Left forelimb (tissue), 1 donor: ENCODE results near the gene SMARCD1.

Experiments used
- DNase-seq: peaks from one replicate; pipeline ENCODE4 v3.0.0-alpha.2; 2018; ENCODE audit warnings: low spot score

SMARCD1 gene

DNA sequence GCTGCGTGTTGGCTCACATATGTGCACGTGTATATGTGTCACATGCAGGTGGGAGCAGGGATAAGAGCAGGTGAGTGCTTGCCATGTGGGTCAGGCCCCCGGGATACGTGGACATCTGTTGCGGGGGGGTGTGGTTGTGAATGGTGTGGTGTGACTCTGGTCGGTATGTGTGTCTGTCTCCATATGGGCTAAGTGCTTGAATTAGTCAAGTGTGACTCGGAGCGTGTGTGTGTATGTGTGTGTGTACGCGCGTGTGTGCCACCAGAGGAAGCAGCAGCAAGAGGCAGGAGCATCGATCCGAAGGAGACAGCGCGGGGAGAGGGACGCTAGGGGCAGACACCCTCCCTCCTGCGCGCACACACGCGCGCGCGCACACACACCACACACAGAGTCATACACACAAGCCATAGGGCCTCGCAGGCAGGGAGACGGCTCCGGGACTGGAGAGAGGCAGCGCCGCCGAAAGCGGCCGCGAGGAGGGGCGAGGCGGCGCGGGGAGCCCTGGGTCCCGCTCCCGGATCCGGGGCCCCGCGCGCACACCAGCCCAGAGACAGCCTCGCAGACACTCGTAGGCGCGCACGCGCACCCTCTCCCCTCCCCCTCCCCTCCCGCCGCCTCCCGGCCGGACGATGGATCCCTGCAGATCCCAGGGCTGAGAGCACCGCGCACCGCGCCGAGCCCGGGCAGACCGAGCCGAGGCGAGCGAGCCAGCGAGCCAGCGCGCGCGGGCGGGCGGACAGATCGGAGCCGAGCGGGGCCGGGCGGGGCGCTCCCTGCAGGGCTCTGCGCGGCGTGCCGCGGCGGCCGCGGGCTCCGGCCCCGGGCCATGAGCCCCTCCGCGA, 27.9 kb upstream of the SMARCD1 start, which contains the start of gene ASIC1:
TSS of gene ASIC1 (plus strand) at position 597 of the 842 bp plus-strand sequence. CDS start 1,171 bp downstream, outside the sequence.
- peak; percentile 87 for DNase-seq

GRCh38 chr12:50057896-50058670, 27.1 kb upstream of the SMARCD1 start:
- no peak for DNase-seq

GRCh38 chr12:50058743-50059312, 26.3 kb upstream of the SMARCD1 start:
- no peak for DNase-seq

GRCh38 chr12:50059440-50060119, 25.6 kb upstream of the SMARCD1 start:
- DNase-seq, result no peak

DNA sequence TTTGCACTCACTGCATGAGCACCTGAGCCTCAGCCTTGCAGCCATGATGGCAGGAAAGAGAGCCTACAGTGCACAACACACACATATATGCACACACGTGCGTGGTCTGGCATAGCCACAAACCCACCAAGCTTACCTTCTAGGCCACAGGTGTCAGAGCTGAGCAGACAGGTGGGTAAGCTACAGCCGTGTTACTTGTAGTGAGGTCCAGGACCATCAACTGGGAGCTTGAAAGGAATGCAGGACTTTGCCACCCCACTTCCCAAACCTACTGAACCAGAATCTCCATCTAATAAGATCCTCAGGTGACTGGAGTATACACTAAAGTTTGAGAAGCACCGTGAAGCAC, 25.0 kb upstream of the SMARCD1 start:
- no peak for DNase-seq

GRCh38 chr12:50061171-50061570, 24.0 kb upstream of the SMARCD1 start:
- no peak for DNase-seq

DNA sequence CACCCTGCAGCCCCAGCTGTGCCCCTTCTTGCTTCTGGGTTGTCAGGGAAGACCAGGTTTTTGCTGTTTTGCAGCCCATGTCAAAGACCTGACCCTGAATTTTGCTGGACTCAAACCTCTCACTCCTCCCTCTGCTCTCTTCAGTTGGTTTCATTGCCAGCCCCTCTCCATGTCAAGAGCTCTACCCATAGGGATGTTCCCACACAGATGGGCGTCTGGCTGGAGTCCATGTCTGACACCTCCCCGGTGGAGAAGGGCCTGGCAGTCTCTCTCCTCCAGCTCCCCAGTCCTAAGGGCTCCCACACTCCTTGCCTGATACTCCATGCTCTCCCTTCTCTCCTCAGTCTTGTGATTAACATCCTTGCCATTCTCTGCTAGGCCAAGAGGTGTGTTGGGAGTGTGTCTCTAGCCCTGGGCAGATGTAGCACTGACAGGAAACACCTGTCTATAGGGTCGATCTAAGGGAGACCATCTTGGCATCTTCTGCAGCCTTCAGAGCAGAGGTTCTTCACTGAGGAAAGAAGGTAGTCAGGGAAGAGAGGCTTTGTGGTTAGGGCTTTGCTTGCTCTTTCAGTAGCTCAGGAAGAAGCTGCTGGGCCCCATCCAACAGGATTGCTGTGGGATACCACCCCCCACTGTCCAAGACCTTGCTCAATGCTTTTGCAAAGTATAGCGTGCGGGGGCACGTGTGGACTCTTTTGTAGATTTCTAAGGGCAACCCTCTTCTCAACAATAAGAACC, 23.0 kb upstream of the SMARCD1 start:
- no peak for DNase-seq

DNA sequence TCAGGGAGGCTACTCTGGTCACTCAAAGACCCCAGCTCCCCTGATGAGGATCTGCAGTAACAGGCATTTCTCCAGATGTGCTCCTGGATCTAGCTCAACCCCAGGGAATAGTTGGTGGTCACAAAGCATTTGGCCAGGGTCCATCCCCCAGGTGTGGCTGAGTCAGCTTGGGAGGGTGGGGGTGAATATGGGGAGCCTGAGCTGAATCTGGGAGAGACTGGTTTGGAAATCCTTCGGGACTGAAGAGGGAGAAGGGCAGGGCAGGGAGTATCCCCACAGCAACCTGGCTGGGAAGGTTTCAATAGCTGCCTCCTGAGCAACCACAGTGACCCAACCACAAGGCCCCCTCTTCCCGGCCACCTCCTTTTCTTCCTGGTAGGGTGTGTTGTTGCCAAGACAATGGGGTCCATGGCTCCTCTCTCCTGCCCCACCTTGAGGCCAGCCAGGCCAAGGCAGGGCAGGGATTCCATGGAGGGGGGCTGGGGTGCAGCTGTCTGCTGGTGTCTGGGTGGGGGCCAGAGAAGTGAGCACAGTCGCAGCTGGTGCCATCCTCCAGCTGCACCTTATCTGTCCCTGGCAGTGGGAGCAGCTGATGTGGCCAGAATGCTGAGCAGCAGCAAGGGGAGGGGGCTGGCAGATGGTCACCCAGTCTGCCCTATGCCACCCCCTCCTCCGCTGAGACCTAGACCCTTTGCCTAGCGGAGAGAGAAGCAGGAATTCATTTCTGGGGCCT, 22.2 kb upstream of the SMARCD1 start:
- DNase-seq, result no peak

GRCh38 chr12:50065726-50066310, 19.3 kb upstream of the SMARCD1 start:
- no peak for DNase-seq

DNA sequence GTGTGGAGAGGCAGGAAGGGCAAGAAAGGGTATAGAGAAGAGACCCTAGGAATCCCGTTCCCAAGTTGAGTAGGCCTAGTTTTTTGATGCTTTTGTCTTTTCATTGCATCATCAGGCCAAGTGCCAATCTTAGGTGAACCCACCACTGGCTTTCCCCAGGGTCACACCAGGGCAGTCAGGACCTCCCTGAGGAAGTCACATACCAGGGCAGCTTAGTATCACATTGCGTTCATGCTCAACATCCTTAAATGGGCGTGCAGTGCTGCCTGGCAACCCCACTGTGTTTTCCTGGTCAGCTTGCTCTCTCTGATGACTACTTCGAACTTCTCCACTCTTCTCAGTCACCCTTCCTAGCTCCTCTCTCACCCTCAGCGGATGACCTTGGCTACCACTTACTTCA, 18.7 kb upstream of the SMARCD1 start:
- DNase-seq, result no peak

DNA sequence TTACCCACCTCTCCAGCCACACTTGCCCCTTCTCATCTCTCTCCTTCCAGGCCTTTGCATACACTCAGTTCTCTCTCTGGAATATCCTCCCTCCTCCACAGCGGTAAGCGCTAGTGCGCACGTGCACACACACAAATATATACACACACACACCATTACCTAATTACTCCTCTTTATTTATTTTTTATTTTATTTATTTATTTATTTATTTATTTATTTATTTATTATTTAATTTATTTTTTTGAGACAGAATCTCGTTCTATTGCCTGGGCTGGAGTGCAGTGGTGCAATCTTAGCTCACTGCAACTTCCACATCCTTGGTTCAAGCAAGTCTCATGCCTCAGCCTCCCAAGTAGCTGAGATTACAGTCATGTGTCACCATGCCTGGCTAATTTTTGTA, 16.1 kb upstream of the SMARCD1 start:
- no peak for DNase-seq

DNA sequence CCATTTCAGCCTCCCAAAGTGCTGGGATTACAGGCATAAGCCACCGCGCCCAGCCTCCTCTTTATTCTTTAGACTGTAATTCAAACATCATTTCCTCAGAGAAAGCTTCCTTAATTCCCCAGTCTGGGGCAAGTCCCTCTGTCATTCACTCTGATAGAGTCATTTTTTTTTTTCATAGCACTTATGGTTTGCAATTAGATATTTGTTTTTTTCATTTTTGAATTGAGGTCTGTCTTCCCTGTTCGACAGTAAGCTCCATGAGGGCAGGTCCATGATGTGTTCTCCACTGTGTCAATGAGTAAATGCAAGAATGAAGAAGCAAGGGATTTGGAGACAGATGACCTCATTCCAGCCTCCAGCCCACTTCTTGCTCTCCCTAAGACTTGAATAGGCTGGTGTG, 15.6 kb upstream of the SMARCD1 start:
- no peak for DNase-seq

DNA sequence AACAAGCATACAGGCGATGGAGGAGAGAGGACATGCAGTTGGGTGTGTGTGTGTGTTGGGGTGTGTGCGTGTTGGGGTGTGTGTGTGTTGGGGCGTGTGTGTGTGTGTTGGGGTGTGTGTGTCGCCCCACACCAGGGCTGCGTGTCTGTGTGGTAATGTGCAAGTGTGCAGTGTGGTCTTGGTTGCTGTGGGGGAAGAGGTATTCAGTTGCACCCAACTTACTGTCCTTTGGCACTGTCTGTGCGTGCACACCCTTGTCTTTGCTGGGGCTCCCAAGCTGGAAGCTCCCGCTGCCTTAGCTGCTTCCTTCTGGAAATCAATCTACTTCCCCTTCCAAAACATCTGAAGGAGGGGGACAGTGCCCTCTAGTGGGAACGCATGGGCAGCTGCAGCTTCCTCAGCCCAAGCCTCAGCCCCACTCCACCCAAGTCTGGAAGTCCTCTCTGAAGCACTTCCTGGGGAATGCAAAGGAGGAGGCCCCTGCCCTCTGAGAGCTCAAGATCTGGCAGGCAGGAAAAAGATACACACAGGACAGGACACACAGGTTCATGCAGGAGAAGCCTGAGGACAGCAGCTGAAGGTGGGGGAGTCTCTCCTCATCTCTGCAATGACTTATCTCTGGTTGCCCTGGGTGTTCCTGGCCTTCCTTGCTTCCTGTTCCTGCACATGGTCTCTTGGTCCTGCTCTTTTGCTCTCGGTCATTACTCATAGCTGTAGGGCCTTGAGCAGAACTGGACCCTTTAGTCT, 14.7 kb upstream of the SMARCD1 start:
- DNase-seq, result peak; percentile 86

GRCh38 chr12:50072198-50072907, 12.8 kb upstream of the SMARCD1 start:
- no peak for DNase-seq

DNA sequence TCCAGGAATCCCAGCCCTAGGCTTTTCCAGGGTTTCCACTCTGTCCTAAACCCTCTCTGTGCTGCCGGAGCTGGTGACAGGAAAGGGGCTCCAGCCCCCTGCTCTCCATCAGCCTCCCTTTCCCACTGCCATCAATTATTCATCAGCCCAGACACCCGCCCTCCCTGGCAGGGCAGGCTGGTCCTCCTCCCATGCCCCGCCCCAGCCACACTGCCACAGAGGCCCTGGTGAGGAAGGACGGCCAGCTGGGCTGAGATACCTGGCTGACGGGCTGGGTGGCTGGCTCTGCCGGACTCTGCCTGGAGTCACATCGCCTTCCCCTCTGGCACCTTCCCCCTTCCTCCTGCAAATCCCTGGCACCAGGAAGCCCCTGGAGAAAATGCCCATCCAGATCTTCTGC, 11.9 kb upstream of the SMARCD1 start:
- DNase-seq, result no peak

DNA sequence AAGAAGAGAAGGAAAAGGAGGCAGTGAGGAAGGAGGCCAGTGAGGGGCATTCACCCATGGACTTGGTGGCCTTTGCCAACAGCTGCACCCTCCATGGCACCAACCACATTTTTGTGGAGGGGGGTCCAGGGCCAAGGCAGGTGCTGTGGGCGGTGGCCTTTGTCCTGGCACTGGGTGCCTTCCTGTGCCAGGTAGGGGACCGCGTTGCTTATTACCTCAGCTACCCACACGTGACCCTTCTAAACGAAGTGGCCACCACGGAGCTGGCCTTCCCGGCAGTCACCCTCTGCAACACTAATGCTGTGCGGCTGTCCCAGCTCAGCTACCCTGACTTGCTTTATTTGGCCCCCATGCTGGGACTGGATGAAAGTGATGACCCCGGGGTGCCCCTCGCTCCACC, 11.4 kb upstream of the SMARCD1 start:
- DNase-seq, result no peak

DNA sequence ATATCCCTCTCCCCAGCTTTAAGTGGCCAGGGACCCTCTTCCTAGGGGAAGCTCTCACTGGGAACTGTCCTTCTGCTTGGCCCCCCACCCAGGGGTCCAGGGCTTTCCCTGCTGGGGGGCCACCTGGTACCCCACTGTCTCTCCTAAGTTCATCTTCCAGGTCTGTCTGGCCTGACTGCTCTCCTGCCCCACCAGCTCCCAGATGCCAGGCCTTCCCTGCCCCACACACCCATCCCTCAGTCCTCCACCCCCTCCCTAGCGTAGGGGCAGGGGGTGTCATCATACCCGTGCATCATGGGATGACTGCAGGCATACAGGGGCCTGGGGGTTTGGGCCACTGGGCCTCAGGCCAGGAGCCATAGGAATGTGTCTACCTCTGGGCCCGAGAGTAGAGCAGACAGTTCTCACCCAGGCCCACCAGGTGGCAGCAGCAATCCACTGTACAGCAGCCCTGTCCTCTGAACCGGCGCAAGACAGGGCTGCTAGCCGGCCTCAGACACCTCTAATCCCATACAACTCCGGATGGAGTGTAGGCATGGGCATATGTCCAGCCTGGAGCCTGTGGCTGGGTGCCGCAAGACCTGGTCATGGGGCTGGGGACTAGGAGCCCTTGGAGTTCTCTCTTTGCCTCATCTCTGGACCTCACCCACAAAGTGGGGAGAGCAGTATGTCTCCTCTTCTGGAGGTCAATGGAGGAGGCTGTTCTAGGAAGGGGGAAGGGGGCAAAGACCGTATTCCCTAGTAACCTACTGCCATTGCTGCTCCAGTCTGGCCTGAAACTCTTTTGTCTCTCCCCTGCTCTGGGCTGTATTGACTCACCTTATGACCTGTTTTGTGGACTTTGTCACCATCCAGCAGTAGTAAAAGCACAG, 10.0 kb upstream of the SMARCD1 start:
- peak; percentile 86 for DNase-seq

- no peak for DNase-seq
Observed at GRCh38 chr12:50075808-50076170, 9.4 kb upstream of the SMARCD1 start.
